GM18507 (cell line): Measurements from ENCODE around the gene COL15A1.

Experiments
- DNase-seq: peaks from one replicate; pipeline ENCODE4 v3.0.0; 2011; ENCODE audit warnings: low read depth; ENCODE audit not compliant: insufficient read length; ENCODE audit errors: extremely low spot score
- FAIRE-seq: peaks from 2 replicates; lab custom pipeline; 2011; peaks lifted over from hg19 to GRCh38; lab: Jason Lieb, UNC

Gene COL15A1

GRCh38 chr9:98967257-98967656 is 23.6 kb downstream of the COL15A1 start:
- FAIRE-seq (no peak), DNase-seq (no peak)

- DNase-seq (no peak), FAIRE-seq (no peak)
Measured at GRCh38 chr9:98967680-98968079, 24.0 kb downstream of the COL15A1 start.

- no peak for DNase-seq
- FAIRE-seq, result no peak
Measured at GRCh38 chr9:98968601-98969337, 25.1 kb downstream of the COL15A1 start.

GRCh38 chr9:98970532-98971041 is 26.9 kb downstream of the COL15A1 start:
- FAIRE-seq (no peak), DNase-seq (no peak)

GRCh38 chr9:98971168-98971914 is 27.6 kb downstream of the COL15A1 start:
- FAIRE-seq (no peak), DNase-seq (no peak)

- FAIRE-seq (no peak), DNase-seq (no peak)
Measured at GRCh38 chr9:98971915-98972223, 28.2 kb downstream of the COL15A1 start.

- DNase-seq (no peak), FAIRE-seq (no peak)
Measured at GRCh38 chr9:98972716-98973115, 29.0 kb downstream of the COL15A1 start.

- DNase-seq (no peak), FAIRE-seq (no peak)
Measured at GRCh38 chr9:98973171-98973570, 29.5 kb downstream of the COL15A1 start.

- no peak for FAIRE-seq
- DNase-seq, result no peak
Measured at GRCh38 chr9:98973576-98973975, 29.9 kb downstream of the COL15A1 start.

- DNase-seq (no peak), FAIRE-seq (no peak)
Measured at GRCh38 chr9:98974106-98974505, 30.4 kb downstream of the COL15A1 start.

- FAIRE-seq (no peak), DNase-seq (no peak)
Measured at GRCh38 chr9:98974554-98974953, 30.8 kb downstream of the COL15A1 start.

GRCh38 chr9:98974994-98975712 is 31.4 kb downstream of the COL15A1 start:
- FAIRE-seq, result peak; percentile 81

GRCh38 chr9:98975838-98976237 is 32.1 kb downstream of the COL15A1 start:
- FAIRE-seq (no peak), DNase-seq (no peak)

More at GRCh38 chr9:98974994-98975712, 31.4 kb downstream of the COL15A1 start:
- DNase-seq, result peak; percentile 81

- no peak for FAIRE-seq
Measured at GRCh38 chr9:98977246-98977714, 33.6 kb downstream of the COL15A1 start.

GRCh38 chr9:98977813-98978212 is 34.1 kb downstream of the COL15A1 start:
- FAIRE-seq (no peak), DNase-seq (no peak)

More at GRCh38 chr9:98977246-98977714, 33.6 kb downstream of the COL15A1 start:
- no peak for DNase-seq

- FAIRE-seq (no peak), DNase-seq (no peak)
Measured at GRCh38 chr9:98978231-98978681, 34.5 kb downstream of the COL15A1 start.

GRCh38 chr9:98980291-98980690 is 36.6 kb downstream of the COL15A1 start:
- FAIRE-seq, result no peak

GRCh38 chr9:98983295-98984268 is 39.9 kb downstream of the COL15A1 start:
- no peak for FAIRE-seq
- DNase-seq, result no peak

More at GRCh38 chr9:98980291-98980690, 36.6 kb downstream of the COL15A1 start:
- DNase-seq, result no peak

- FAIRE-seq, result no peak
Measured at GRCh38 chr9:98985596-98985995, 41.9 kb downstream of the COL15A1 start.

More at GRCh38 chr9:98985596-98985995, 41.9 kb downstream of the COL15A1 start:
- DNase-seq, result no peak
